ENCODE data around the gene PCDH7. TPM values are rescaled to one million over a fixed set of nuclear protein-coding genes. Genes with fewer than 3 reads are reported as not detected.
A peak's percentile ranks its signal among the peaks of the same experiment; 100 is the strongest.

Gene PCDH7
- total RNA-seq, 1 experiment from 2014 or later, result 16.8 TPM

GRCh38 chr4:30724247-30724646, 4.1 kb downstream of the PCDH7 start:
- no peak overlapping the region for H4K8ac ChIP-seq (replicated peaks; ENCODE audit: insufficient read length, low read depth, low read length)
- no peak overlapping the region for H2AK5ac ChIP-seq (ENCODE audit: insufficient read length, low read length)
- Mint-ChIP-seq H3K4me3 (peak overlapping the region in 1 of 2 experiments; percentile 72; a peak in 3 of 5 replicates), H3K4me1 (peaks cover 33% of the 10 kb centered on the region in 2 experiments), H3K27ac (no peak overlapping the region), H3K27me3 (ENCODE audit: low read depth) (peaks cover 47% of the 10 kb centered on the region), H3K36me3 (ENCODE audit: insufficient read depth in 1 of 3, low read depth in 3 of 3) (peaks cover 0 to 22% (median 17%) of the 10 kb centered on the region in 3 experiments; a peak in 5 of 7 replicates), H3K9me3 (no peaks in the 10 kb centered on the region; a peak in 1 of 5 replicates)
- no peak overlapping the region for H2BK15ac ChIP-seq (ENCODE audit: low read depth, low read length)
- no peak overlapping the region for H2BK5ac ChIP-seq (ENCODE audit: insufficient read length, low read length)
- H4K20me1 ChIP-seq (ENCODE audit: control insufficient read depth, insufficient read depth, insufficient read length), result peaks cover 6% of the 10 kb centered on the region
- no peaks in the 10 kb centered on the region for H3K79me2 ChIP-seq (ENCODE audit: insufficient read depth, low read length)
- WGBS (ENCODE audit: extremely low coverage, insufficient read length, low lambda C conversion rate), result no CpG with 5 or more reads among the region's 4 CpGs
- H3K4me2 ChIP-seq (ENCODE audit: insufficient read depth, insufficient read length, low read length), result no peak overlapping the region
- no peak overlapping the region for H3K14ac ChIP-seq (ENCODE audit: insufficient read depth, low read length)
- H3K9ac ChIP-seq (ENCODE audit: extremely low read depth, insufficient read length, low read length), result no peak overlapping the region
- peaks cover 35% of the 10 kb centered on the region for H3K23me2 ChIP-seq (ENCODE audit: insufficient read length, low read depth, low read length, poor library complexity, severe bottlenecking)
- no peak overlapping the region for H3K23ac ChIP-seq (ENCODE audit: insufficient read length, low read depth, low read length)
- H3K56ac ChIP-seq (ENCODE audit: insufficient read length, low read depth, low read length), result no peak overlapping the region
- H3K27me3 ChIP-seq (ENCODE audit: insufficient read depth, low read length), result peaks cover 20% of the 10 kb centered on the region
- no peak for DNase-seq
- no peak overlapping the region for H3T11ph ChIP-seq (ENCODE audit: low read length)
- H2BK12ac ChIP-seq (ENCODE audit: insufficient read length, low read depth, low read length), result no peak overlapping the region
- H3K18ac ChIP-seq (ENCODE audit: insufficient read length, low read depth, low read length), result no peak overlapping the region
- no peak overlapping the region for H2AFZ ChIP-seq (ENCODE audit: low read length)
- no peak overlapping the region for H4K91ac ChIP-seq (ENCODE audit: insufficient read length, low read depth, low read length)
- no peaks in the 10 kb centered on the region for H3K9me3 ChIP-seq (ENCODE audit: control insufficient read depth, low read depth, low read length)
- H2BK20ac ChIP-seq (ENCODE audit: low read depth, low read length, poor library complexity, severe bottlenecking), result no peak overlapping the region
- TF ChIP-seq, protein P1, sequence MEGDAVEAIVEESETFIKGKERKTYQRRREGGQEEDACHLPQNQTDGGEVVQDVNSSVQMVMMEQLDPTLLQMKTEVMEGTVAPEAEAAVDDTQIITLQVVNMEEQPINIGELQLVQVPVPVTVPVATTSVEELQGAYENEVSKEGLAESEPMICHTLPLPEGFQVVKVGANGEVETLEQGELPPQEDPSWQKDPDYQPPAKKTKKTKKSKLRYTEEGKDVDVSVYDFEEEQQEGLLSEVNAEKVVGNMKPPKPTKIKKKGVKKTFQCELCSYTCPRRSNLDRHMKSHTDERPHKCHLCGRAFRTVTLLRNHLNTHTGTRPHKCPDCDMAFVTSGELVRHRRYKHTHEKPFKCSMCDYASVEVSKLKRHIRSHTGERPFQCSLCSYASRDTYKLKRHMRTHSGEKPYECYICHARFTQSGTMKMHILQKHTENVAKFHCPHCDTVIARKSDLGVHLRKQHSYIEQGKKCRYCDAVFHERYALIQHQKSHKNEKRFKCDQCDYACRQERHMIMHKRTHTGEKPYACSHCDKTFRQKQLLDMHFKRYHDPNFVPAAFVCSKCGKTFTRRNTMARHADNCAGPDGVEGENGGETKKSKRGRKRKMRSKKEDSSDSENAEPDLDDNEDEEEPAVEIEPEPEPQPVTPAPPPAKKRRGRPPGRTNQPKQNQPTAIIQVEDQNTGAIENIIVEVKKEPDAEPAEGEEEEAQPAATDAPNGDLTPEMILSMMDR (conservative IDR thresholded peaks at IDR 0.05), result no peak
- H3K79me1 ChIP-seq (ENCODE audit: insufficient read depth, low read depth, low read length, poor library complexity, severe bottlenecking), result no peaks in the 10 kb centered on the region
- H4K5ac ChIP-seq (ENCODE audit: insufficient read length, low read depth, low read length), result no peak overlapping the region
- no peak overlapping the region for H3K27ac ChIP-seq (ENCODE audit: insufficient read length, low read depth, low read length)
- H3K4me1 ChIP-seq (ENCODE audit: insufficient read depth, low read length), result 0 out of 2 replicates have a peak, but pooled peaks cover 3% of the 10 kb centered on the region
- H3K4ac ChIP-seq (ENCODE audit: low read depth, low read length), result no peak overlapping the region
- no peak overlapping the region for H2BK120ac ChIP-seq (ENCODE audit: low read depth, low read length, poor library complexity, severe bottlenecking)

Data from H9 (cell line).